Measurements from ENCODE around the gene RD3L. TPM values are rescaled to one million over a fixed set of nuclear protein-coding genes. Genes with fewer than 3 reads are reported as not detected.

The RD3L gene
- total RNA-seq, 1 donor from 2014 or later, result not detected

DNA sequence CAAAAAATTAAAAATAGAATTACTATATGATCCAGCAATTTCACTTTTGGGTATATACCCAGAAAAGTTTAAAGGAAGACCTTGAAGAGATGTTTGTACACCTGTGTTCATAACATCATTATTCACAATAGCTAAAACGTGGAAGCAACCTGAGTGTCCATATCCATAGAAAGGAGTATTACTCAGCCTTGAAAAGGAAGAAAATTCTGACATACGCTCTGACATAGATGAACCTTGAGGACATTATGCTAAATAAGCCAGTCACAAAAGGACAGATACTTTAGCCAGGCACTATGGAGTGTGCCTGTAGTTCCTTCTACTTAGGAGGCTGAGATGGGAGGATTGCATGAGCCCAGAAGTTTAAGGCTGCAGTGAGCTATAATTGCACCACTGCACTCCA is 6.1 kb upstream of the RD3L start:
- DNase-seq (ENCODE audit: low read depth), result no peak
- H3K4me3 ChIP-seq (ENCODE audit: low read depth, low read length), result no peak overlapping the region
- TF ChIP-seq, protein P1, sequence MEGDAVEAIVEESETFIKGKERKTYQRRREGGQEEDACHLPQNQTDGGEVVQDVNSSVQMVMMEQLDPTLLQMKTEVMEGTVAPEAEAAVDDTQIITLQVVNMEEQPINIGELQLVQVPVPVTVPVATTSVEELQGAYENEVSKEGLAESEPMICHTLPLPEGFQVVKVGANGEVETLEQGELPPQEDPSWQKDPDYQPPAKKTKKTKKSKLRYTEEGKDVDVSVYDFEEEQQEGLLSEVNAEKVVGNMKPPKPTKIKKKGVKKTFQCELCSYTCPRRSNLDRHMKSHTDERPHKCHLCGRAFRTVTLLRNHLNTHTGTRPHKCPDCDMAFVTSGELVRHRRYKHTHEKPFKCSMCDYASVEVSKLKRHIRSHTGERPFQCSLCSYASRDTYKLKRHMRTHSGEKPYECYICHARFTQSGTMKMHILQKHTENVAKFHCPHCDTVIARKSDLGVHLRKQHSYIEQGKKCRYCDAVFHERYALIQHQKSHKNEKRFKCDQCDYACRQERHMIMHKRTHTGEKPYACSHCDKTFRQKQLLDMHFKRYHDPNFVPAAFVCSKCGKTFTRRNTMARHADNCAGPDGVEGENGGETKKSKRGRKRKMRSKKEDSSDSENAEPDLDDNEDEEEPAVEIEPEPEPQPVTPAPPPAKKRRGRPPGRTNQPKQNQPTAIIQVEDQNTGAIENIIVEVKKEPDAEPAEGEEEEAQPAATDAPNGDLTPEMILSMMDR (conservative IDR thresholded peaks at IDR 0.05; ENCODE audit: low read depth, low read length), result no peak

DNA sequence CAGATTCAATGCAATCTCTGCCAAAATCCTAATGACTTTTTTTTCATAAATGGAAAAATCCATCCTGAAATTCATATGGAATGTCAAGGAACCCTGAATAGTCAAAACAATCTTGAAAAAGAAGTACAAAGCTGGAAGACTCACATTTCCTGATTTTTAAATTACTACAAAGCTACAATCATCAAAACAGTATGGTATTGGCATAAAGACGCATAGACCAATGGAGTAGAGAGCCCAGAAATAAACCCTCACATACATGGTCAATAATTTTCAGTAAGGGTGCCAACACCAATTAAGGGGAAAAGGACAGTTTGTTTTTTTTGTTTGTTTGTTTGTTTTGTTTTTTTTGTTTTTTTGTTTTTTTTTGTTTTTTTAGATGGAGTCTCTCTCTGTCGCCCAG is 4.6 kb upstream of the RD3L start:
- no peak for DNase-seq (ENCODE audit: low read depth)
- no peak overlapping the region for H3K4me3 ChIP-seq (ENCODE audit: low read depth, low read length)
- TF ChIP-seq, protein P1 (conservative IDR thresholded peaks at IDR 0.05; ENCODE audit: low read depth, low read length), result no peak

DNA sequence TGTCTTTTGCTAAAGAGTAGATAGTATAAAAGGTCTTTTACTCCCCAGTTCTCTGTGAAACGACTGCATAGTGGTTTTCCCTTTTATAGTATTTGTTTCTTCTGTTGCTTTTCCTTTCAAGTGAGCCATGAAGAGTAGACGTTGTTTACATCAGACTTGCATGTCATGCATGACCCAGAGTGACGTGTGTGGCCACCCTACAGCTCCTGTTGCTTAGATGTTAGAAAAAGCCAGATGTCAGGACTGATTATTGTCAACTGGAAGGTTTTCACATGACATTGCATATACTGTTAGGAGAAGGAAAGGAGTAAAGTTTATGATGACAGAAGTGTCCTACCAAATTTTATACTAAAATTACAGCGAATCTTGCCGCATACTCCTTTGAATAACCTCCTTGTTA is 1.3 kb upstream of the RD3L start:
- no peak for DNase-seq (ENCODE audit: low read depth)

DNA sequence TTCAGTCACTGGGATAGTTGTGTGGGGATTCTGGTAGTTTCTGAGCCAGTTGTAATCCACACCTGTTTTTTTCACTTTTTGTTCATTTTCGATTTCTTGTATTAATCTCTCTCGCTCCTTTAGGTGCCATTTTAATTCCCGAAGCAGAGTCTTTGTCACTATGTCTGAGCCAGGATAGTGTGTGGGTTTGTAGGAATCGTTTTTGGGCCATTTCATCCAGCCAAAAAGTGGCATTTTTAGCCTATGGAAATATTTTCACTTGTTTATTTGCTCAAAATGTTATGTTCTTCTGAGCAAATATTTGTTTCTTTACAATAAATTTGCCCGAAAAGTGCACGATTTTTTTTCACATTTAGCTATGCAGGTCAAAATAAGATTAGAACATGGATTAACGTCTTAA is 867 bp downstream of the RD3L start:
- no peak for DNase-seq (ENCODE audit: low read depth)
- H3K4me3 ChIP-seq (ENCODE audit: low read depth, low read length), result no peak overlapping the region
- TF ChIP-seq, protein P1 (conservative IDR thresholded peaks at IDR 0.05; ENCODE audit: low read depth, low read length), result no peak

More for the DNA sequence above, 1.3 kb upstream of the RD3L start:
- no peak overlapping the region for H3K4me3 ChIP-seq (ENCODE audit: low read depth, low read length)
- TF ChIP-seq, protein P1 (conservative IDR thresholded peaks at IDR 0.05; ENCODE audit: low read depth, low read length), result no peak

DNA sequence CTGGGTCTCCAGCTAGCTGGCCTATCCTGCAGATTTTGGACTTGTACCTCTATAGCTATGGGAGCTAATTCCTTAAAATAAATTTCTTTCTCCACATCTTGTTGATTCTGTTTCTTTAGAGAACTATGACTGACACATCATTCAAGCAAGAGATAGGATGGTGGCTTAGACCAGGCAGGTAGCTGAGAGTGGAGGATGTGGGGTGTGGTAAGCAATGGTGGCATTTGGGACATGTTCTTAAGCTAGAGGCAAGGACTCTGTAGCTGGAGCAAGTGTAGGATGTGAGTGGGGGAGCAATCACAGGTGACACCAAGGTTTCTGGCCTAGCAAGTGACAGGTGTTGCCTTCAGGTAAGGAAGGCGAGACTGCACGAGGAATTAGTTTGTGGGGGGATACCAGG is 7.2 kb downstream of the RD3L start:
- no peak for DNase-seq (ENCODE audit: low read depth)
- H3K4me3 ChIP-seq (ENCODE audit: low read depth, low read length), result no peak overlapping the region
- TF ChIP-seq, protein P1 (conservative IDR thresholded peaks at IDR 0.05; ENCODE audit: low read depth, low read length), result no peak

DNA sequence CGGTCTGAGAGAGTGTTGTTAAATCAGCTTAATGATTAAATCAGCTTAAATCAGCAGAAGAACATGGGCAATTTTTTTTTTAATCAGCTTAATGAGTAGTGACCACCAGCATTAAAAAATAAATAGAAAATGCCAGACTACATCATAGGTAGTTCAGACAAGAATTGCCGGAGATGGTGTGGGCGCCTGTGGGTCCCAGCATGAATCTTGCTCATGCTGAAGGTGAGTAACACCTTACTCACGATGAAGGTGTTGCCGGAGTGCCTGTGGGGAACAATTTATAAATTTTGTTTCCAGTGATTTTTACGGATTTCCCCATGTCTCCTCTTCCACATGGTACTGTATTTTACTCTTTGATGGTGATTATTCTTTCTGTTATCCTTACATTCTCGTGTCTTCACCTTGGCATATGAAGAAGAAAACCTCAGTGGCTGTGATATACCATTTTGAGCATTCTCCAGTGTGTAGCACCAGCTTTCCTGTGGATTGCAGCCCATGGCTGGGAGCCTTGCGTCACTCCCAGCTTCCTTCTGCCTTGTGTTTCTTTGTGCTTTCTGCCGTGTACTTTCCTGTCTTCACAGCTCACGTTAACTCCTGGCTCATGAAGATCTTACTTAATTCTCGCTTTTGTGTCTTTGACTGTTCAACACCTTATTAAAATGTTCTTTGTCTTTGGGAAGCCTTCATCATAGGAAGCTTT is 9.4 kb downstream of the RD3L start:
- DNase-seq (ENCODE audit: low read depth), result no peak
- TF ChIP-seq, protein P1 (conservative IDR thresholded peaks at IDR 0.05; ENCODE audit: low read depth, low read length), result no peak

DNA sequence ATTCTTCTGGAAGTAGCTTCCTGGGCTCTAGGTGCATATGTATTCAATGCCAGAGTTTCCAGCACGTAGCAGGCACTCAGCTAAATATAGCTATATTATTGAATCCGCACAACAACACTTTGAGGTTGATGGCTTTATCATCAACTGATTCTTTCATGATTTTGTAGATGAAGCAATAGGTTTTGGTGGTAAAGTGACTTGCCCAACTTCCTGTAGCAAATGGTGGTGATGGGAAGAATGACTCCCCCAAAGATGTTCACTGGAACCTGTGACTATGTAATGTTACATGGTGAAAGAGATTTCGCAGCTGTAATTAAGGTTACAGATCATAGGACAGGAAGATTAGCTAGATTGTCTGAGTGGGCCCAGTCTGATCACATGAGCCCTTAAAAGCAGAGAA is 10.9 kb downstream of the RD3L start:
- H3K4me3 ChIP-seq (ENCODE audit: low read depth, low read length), result no peak overlapping the region
- TF ChIP-seq, protein P1 (conservative IDR thresholded peaks at IDR 0.05; ENCODE audit: low read depth, low read length), result no peak
- DNase-seq (ENCODE audit: low read depth), result no peak

More for the DNA sequence above, 9.4 kb downstream of the RD3L start:
- H3K4me3 ChIP-seq (ENCODE audit: low read depth, low read length), result no peak overlapping the region

All from epithelial cell of proximal tubule (primary cell).